ENCODE measurements around the gene PPP1R2.
"Not testable (repeated sequence)": the region's sequence is repeated elsewhere in the genome, so short reads cannot be mapped to it uniquely, and the experiment has no call there.

Gene PPP1R2

DNA sequence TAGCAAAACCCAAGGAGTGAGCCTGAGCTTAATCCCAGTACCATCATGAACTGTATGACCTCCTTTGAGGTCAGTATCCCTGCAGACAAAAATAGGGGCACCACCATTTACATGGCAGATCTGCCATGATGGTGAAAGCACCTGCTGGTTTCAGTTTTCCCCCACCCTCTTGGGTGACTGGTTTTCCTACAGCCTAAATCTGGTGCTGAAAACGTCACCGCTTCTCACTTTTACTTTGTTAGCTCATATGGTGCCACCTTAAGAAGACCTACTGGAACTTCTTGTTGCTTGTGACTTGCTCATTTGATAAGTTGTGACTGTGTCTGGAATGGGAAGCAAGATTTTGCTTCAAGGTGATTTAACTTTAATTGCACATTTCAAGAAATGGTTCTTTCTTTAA is 5.1 kb downstream of the PPP1R2 start:
- no peak overlapping the region for H3K27ac ChIP-seq (ENCODE audit: low read depth, low read length)
- H3K9ac ChIP-seq (ENCODE audit: low read length), result no peak overlapping the region
- no peaks in the 10 kb centered on the region for H3K27me3 ChIP-seq (ENCODE audit: control insufficient read depth, insufficient read depth, low read length)
- H3K4me1 ChIP-seq (ENCODE audit: control insufficient read depth, insufficient read depth, low read length), result peaks cover 20% of the 10 kb centered on the region
- H3K4me3 ChIP-seq (ENCODE audit: low read depth, low read length), result no peak overlapping the region
- H3K36me3 ChIP-seq (ENCODE audit: control insufficient read depth, insufficient read depth, low read length), result no peaks in the 10 kb centered on the region
- peaks cover 3% of the 10 kb centered on the region for H3K9me3 ChIP-seq (ENCODE audit: control insufficient read depth, insufficient read depth, low read depth, low read length)

- Histone ChIP-seq H3K4me1 (ENCODE audit: control insufficient read depth, insufficient read depth, low read length) (peaks cover 10% of the 10 kb centered on the region), H3K27ac (ENCODE audit: low read depth, low read length) (no peak overlapping the region), H3K9me3 (ENCODE audit: control insufficient read depth, insufficient read depth, low read depth, low read length) (peaks cover 3% of the 10 kb centered on the region), H3K9ac (ENCODE audit: low read length) (no peak overlapping the region), H3K27me3 (ENCODE audit: control insufficient read depth, insufficient read depth, low read length) (no peaks in the 10 kb centered on the region), H3K36me3 (ENCODE audit: control insufficient read depth, insufficient read depth, low read length) (no peaks in the 10 kb centered on the region), H3K4me3 (ENCODE audit: low read depth, low read length) (no peak overlapping the region)
Observed at GRCh38 chr3:195535293-195535692, 7.8 kb downstream of the PPP1R2 start.

GRCh38 chr3:195532834-195533233 is 10.3 kb downstream of the PPP1R2 start:
- H3K27me3 ChIP-seq (ENCODE audit: control insufficient read depth, insufficient read depth, low read length), result no peaks in the 10 kb centered on the region
- no peak overlapping the region for H3K4me3 ChIP-seq (ENCODE audit: low read depth, low read length)
- H3K4me1 ChIP-seq (ENCODE audit: control insufficient read depth, insufficient read depth, low read length), result peaks cover 2% of the 10 kb centered on the region; the same call in 1 of the 2 replicates
- peaks cover 3% of the 10 kb centered on the region for H3K9me3 ChIP-seq (ENCODE audit: control insufficient read depth, insufficient read depth, low read depth, low read length)
- H3K27ac ChIP-seq (ENCODE audit: low read depth, low read length), result no peak overlapping the region
- no peaks in the 10 kb centered on the region for H3K36me3 ChIP-seq (ENCODE audit: control insufficient read depth, insufficient read depth, low read length)
- H3K9ac ChIP-seq (ENCODE audit: low read length), result no peak overlapping the region

- no peaks in the 10 kb centered on the region for H3K4me1 ChIP-seq (ENCODE audit: control insufficient read depth, insufficient read depth, low read length)
- no peak overlapping the region for H3K9ac ChIP-seq (ENCODE audit: low read length)
- no peak overlapping the region for H3K4me3 ChIP-seq (ENCODE audit: low read depth, low read length)
- H3K9me3 ChIP-seq (ENCODE audit: control insufficient read depth, insufficient read depth, low read depth, low read length), result peaks cover 3% of the 10 kb centered on the region
- no peak overlapping the region for H3K27ac ChIP-seq (ENCODE audit: low read depth, low read length)
- H3K27me3 ChIP-seq (ENCODE audit: control insufficient read depth, insufficient read depth, low read length), result no peaks in the 10 kb centered on the region
- H3K36me3 ChIP-seq (ENCODE audit: control insufficient read depth, insufficient read depth, low read length), result no peaks in the 10 kb centered on the region
Observed at GRCh38 chr3:195532345-195532744, 10.8 kb downstream of the PPP1R2 start.

DNA sequence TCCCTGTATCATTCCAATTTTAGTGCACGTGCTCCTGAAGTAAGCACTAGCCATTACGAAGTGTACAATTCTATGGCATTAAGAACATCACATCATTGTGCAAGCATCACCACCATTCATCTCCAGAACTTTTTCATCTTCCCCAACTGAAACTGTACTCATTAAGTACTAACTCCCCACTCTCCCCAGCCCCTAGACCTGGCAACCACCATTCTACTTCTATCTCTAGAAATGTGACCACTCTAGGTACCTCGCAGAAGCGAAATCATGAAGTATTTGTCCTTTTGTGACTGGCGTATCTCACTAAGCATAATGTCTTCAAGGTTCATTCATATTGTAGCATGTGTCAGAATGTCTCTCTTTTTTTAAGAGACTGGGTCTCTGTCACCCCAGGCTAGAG is 11.4 kb downstream of the PPP1R2 start:
- H3K4me3 ChIP-seq (ENCODE audit: low read depth, low read length), result no peak overlapping the region
- H3K27me3 ChIP-seq (ENCODE audit: control insufficient read depth, insufficient read depth, low read length), result no peaks in the 10 kb centered on the region
- H3K27ac ChIP-seq (ENCODE audit: low read depth, low read length), result no peak overlapping the region
- H3K36me3 ChIP-seq (ENCODE audit: control insufficient read depth, insufficient read depth, low read length), result no peaks in the 10 kb centered on the region
- no peaks in the 10 kb centered on the region for H3K4me1 ChIP-seq (ENCODE audit: control insufficient read depth, insufficient read depth, low read length)
- H3K9me3 ChIP-seq (ENCODE audit: control insufficient read depth, insufficient read depth, low read depth, low read length), result peaks cover 3% of the 10 kb centered on the region
- H3K9ac ChIP-seq (ENCODE audit: low read length), result no peak overlapping the region

DNA sequence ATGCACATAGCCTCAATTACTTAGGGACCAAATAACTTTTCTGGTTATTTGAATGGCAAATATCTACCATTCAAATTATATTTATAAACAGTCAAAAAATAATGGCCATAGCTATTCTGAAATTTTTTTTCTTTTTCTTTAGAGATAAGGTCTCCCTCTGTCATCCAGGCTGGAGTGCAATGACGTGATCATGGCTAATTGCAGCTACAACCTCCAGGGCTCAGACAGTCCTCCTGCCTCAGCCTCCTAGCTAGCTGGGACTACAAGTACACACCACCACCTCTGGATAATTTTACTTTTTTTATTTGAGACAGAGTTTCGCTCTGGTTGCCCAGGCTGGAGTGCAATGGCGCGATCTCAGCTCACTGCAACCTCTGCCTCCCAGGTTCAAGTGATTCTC is 16.6 kb downstream of the PPP1R2 start:
- H3K4me3 ChIP-seq (ENCODE audit: low read depth, low read length), result no peak overlapping the region
- no peaks in the 10 kb centered on the region for H3K9me3 ChIP-seq (ENCODE audit: control insufficient read depth, insufficient read depth, low read depth, low read length)
- H3K27me3 ChIP-seq (ENCODE audit: control insufficient read depth, insufficient read depth, low read length), result no peaks in the 10 kb centered on the region
- peaks cover 14% of the 10 kb centered on the region for H3K36me3 ChIP-seq (ENCODE audit: control insufficient read depth, insufficient read depth, low read length)
- no peak overlapping the region for H3K27ac ChIP-seq (ENCODE audit: low read depth, low read length)
- H3K9ac ChIP-seq (ENCODE audit: low read length), result no peak overlapping the region
- H3K4me1 ChIP-seq (ENCODE audit: control insufficient read depth, insufficient read depth, low read length), result no peaks in the 10 kb centered on the region

DNA sequence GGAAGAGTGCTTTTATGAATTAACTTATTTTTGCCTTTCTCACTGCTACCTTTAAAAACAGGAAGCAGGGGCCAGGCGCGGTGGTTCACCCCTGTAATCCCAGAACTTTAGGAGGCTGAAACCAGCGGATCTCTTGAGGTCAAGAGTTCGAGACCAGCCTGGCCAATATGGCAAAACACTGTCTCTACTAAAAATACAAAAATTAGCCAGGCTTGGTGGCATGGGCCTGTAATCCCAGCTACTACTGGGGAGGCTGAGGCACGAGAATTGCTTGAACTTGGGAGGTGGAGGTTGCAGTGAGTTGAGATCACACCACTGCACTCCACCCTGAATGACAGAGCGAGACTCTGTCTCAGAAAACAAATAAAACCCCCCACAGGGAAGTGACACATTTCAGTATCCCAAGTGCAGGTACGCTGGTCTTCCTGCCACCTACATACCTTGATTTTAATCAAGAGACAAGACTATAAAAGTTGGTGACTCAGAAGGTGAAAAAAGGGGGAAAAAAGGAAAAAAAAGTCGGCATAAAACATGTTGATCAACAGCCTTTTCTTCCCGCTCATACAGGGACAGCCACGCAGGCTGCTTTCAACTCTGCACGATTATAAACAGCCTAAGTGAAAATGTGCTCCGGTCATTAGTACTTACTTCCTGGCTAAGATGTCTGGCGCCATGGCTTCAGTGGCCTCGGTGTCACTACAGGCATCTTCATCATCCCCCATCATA is 18.8 kb downstream of the PPP1R2 start:
- H3K9me3 ChIP-seq (ENCODE audit: control insufficient read depth, insufficient read depth, low read depth, low read length), result no peaks in the 10 kb centered on the region
- peaks cover 14% of the 10 kb centered on the region for H3K36me3 ChIP-seq (ENCODE audit: control insufficient read depth, insufficient read depth, low read length)
- H3K4me1 ChIP-seq (ENCODE audit: control insufficient read depth, insufficient read depth, low read length), result no peaks in the 10 kb centered on the region
- H3K27ac ChIP-seq (ENCODE audit: low read depth, low read length), result no peak overlapping the region
- no peaks in the 10 kb centered on the region for H3K27me3 ChIP-seq (ENCODE audit: control insufficient read depth, insufficient read depth, low read length)
- no peak overlapping the region for H3K4me3 ChIP-seq (ENCODE audit: low read depth, low read length)
- no peak overlapping the region for H3K9ac ChIP-seq (ENCODE audit: low read length)

- Histone ChIP-seq H3K4me3 (ENCODE audit: low read depth, low read length) (no peak overlapping the region), H3K4me1 (ENCODE audit: control insufficient read depth, insufficient read depth, low read length) (no peaks in the 10 kb centered on the region)
Observed at GRCh38 chr3:195522254-195523023, 20.7 kb downstream of the PPP1R2 start.

DNA sequence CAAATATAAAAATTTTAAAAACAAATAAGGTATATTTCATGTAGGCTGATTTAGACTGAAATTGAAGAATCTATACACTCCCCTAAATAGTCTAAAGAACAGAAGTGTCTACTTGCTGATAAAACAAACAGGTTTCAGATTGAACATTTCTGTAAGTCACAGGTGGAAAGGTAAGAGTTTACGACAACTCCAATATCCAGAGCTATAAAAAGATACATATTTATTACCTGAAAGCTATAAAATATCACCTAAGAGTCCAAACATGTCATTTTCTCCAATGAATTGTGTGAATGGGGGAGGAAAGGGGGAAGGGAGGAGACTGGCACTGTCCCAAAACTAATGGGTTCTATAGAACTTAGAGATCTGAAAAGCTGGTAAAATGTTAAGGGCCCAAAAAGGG is 26.1 kb downstream of the PPP1R2 start:
- Histone ChIP-seq H3K4me1 (ENCODE audit: control insufficient read depth, insufficient read depth, low read length) (no peaks in the 10 kb centered on the region), H3K9me3 (ENCODE audit: control insufficient read depth, insufficient read depth, low read depth, low read length) (no peaks in the 10 kb centered on the region), H3K27me3 (ENCODE audit: control insufficient read depth, insufficient read depth, low read length) (no peaks in the 10 kb centered on the region), H3K36me3 (ENCODE audit: control insufficient read depth, insufficient read depth, low read length) (peaks cover 45% of the 10 kb centered on the region), H3K27ac (ENCODE audit: low read depth, low read length) (no peak overlapping the region), H3K4me3 (ENCODE audit: low read depth, low read length) (no peak overlapping the region), H3K9ac (ENCODE audit: low read length) (no peak overlapping the region)

More at GRCh38 chr3:195522254-195523023, 20.7 kb downstream of the PPP1R2 start:
- no peak overlapping the region for H3K27ac ChIP-seq (ENCODE audit: low read depth, low read length)
- no peaks in the 10 kb centered on the region for H3K9me3 ChIP-seq (ENCODE audit: control insufficient read depth, insufficient read depth, low read depth, low read length)
- no peak overlapping the region for H3K9ac ChIP-seq (ENCODE audit: low read length)
- H3K36me3 ChIP-seq (ENCODE audit: control insufficient read depth, insufficient read depth, low read length), result peaks cover 21% of the 10 kb centered on the region
- no peaks in the 10 kb centered on the region for H3K27me3 ChIP-seq (ENCODE audit: control insufficient read depth, insufficient read depth, low read length)

DNA sequence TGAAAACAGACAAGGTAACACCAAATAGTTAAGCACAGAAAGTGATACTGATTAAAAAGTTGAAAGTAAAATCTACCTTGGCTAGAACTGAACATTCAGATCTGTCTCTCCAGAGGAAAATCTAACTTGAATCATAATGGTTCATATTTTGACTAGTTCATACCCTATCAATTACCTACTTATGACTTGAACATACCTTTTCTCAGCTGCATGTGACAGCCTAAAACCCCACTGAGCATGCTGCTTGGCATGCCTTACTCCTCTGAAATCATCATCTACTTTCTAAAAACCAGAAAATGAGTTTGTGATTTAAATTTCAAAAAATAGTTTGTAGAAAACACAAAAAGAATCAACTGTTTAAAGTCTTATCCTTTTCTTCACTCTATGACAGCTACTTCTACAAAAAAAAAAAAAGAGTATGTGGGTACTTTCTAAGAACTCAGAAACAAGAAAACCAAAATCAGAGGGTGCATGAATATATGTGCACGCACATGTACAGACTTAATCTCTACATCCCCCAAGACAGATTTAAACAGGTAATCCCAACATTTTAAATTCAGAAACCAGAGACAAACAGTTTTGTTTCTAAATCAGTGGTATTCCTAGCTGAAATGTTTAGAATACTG is 28.4 kb downstream of the PPP1R2 start:
- not testable (repeated sequence) for H3K9me3 ChIP-seq (ENCODE audit: control insufficient read depth, insufficient read depth, low read depth, low read length); H3K4me3 ChIP-seq (ENCODE audit: low read depth, low read length); H3K27ac ChIP-seq (ENCODE audit: low read depth, low read length); H3K9ac ChIP-seq (ENCODE audit: low read length); H3K27me3 ChIP-seq (ENCODE audit: control insufficient read depth, insufficient read depth, low read length); H3K4me1 ChIP-seq (ENCODE audit: control insufficient read depth, insufficient read depth, low read length)
- H3K36me3 ChIP-seq (ENCODE audit: control insufficient read depth, insufficient read depth, low read length), result peaks cover 47% of the 10 kb centered on the region

DNA sequence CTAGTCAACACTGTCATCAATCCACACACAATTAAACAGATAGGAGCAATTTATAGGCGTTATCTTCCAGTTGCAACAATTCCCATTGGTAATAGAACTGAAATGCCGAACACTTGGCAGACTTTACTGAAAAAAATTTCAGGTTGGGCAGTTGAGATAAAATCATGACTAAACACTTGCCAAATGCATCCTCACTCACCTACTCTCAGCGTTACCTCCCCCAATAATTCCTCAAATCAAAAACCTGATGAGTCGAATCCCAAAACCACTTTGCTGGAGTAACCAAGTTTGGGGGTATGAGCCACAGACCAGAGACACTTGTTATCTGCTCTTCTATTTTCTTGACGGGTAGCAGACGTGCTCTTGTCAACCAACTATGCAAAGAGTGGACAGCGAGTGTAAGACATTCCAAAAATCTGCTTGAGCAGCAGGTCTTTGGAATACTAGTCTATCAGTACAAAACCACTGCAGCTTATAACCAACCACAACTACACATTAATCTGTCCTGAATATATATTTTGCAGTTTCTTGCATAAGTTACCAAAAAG is 30.3 kb downstream of the PPP1R2 start:
- no peaks in the 10 kb centered on the region for H3K27me3 ChIP-seq (ENCODE audit: control insufficient read depth, insufficient read depth, low read length)
- H3K36me3 ChIP-seq (ENCODE audit: control insufficient read depth, insufficient read depth, low read length), result peaks cover 44% of the 10 kb centered on the region
- H3K9me3 ChIP-seq (ENCODE audit: control insufficient read depth, insufficient read depth, low read depth, low read length), result no peaks in the 10 kb centered on the region
- H3K9ac ChIP-seq (ENCODE audit: low read length), result no peak overlapping the region
- H3K27ac ChIP-seq (ENCODE audit: low read depth, low read length), result no peak overlapping the region
- H3K4me1 ChIP-seq (ENCODE audit: control insufficient read depth, insufficient read depth, low read length), result no peaks in the 10 kb centered on the region
- no peak overlapping the region for H3K4me3 ChIP-seq (ENCODE audit: low read depth, low read length)
